HUES6 (cell line): ENCODE data around the gene CCDC127.

ENCODE experiments used
- H3K27ac ChIP-seq: 2 replicates; pipeline ENCODE4 v1.7.0; 2013; ENCODE audit warnings: low read depth, mild to moderate bottlenecking, low read length, inconsistent platforms
- H3K27me3 ChIP-seq: 2 replicates; pipeline ENCODE4 v1.6.1; 2013; ENCODE audit warnings: low read length; ENCODE audit not compliant: control insufficient read depth, insufficient read depth
- H3K36me3 ChIP-seq: 2 replicates; pipeline ENCODE4 v1.6.1; 2013; ENCODE audit warnings: low read length; ENCODE audit not compliant: control insufficient read depth, insufficient read depth
- H3K4me1 ChIP-seq: 2 replicates; pipeline ENCODE4 v1.6.1; 2013; ENCODE audit warnings: low read length; ENCODE audit not compliant: control insufficient read depth, insufficient read depth
- H3K4me3 ChIP-seq: 2 replicates; pipeline ENCODE4 v1.5.1; 2013; ENCODE audit warnings: low read depth, low read length
- H3K9ac ChIP-seq: one replicate; pipeline ENCODE4 v1.6.1; 2013; ENCODE audit warnings: mild to moderate bottlenecking, low read length
- H3K9me3 ChIP-seq: 2 replicates; pipeline ENCODE4 v1.6.1; 2013; ENCODE audit warnings: low read depth, low read length; ENCODE audit not compliant: control insufficient read depth, insufficient read depth

The CCDC127 gene

DNA sequence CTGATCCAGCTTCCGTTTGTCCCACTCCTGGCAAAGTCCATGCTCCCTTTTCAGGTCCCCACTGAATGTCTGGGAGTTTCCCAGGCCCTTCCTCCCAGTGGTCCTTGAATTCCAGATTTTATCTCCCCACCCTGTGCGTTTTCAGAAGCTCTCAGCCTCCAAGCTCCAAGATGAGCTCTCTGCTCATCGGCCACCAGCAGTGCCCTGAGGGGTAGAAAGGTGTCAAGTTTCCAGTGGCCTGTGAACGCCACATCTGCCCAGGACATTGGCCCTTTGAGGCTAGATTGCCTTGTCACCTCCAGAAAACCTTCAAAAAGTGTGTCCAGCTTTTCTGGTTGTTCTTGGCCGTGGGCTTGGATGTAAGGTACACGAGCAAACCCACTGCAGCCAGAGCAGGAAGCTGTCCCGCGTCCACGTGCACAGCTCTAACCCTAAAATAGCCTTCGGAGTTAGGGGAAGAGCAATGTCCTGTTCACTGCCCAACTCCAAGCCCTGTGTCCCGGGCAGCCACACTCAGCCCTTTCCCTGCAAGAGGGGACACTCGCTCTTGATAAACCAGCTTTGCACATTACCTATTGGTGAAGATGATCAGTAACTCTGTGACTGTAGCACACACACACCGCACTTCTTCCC lies 37.6 kb downstream of the CCDC127 start:
- H3K36me3 ChIP-seq, result peaks cover 15% of the 10 kb centered on the region; the same call in 1 of the 2 replicates
- no peak overlapping the region for H3K4me3 ChIP-seq
- no peaks in the 10 kb centered on the region for H3K27me3 ChIP-seq
- H3K4me1 ChIP-seq, result peaks cover 8% of the 10 kb centered on the region; the same call in 1 of the 2 replicates
- no peaks in the 10 kb centered on the region for H3K9me3 ChIP-seq
- H3K27ac ChIP-seq, result no peak overlapping the region
- no peak overlapping the region for H3K9ac ChIP-seq

DNA sequence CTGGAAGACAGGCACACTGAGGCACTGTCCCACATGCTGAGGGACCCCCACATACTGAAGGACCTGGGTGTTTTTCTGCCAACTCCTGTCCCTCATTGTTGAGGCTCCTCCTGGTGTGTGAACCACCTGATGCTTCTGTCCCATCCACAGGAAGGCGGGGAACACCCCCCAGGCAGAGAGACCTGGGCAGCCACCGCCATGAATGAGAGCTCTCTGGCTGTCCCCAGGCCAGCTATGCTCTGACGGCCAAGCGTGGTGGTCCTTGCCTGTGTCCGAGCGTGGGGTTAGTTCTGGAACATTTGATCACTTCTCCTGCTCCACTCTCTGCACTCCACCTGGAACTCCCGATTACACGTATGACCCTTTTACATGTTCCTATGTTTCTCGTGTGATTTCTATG lies 38.6 kb downstream of the CCDC127 start:
- H3K9me3 ChIP-seq, result no peaks in the 10 kb centered on the region
- no peak overlapping the region for H3K9ac ChIP-seq
- no peak overlapping the region for H3K4me3 ChIP-seq
- H3K27me3 ChIP-seq, result no peaks in the 10 kb centered on the region
- peaks cover 8% of the 10 kb centered on the region; the same call in 1 of the 2 replicates for H3K4me1 ChIP-seq
- no peak overlapping the region for H3K27ac ChIP-seq
- H3K36me3 ChIP-seq, result peaks cover 15% of the 10 kb centered on the region; the same call in 1 of the 2 replicates

DNA sequence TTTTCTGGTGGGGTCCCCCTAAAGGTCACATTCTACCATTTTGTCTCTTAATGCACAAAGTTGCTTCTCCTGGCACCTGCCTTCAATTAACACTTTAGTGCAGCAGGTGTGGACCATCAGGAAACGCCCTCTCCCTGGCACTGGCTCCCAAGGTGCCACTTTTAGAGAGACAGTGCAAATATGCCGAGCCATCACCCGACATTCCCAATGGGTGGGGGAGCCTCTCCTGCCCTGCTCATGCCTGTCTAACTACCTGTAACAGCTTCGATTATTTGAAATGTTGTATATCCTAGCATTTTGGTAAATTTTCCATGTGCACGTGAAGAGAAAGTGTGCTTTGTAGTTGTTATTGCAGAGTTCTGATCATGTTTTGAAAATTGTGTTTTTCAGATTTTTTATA lies 39.8 kb downstream of the CCDC127 start:
- Histone ChIP-seq H3K27ac (no peak overlapping the region), H3K27me3 (no peaks in the 10 kb centered on the region), H3K4me1 (peaks cover 8% of the 10 kb centered on the region; the same call in 1 of the 2 replicates), H3K4me3 (no peak overlapping the region), H3K36me3 (peaks cover 22% of the 10 kb centered on the region), H3K9me3 (no peaks in the 10 kb centered on the region), H3K9ac (no peak overlapping the region)

DNA sequence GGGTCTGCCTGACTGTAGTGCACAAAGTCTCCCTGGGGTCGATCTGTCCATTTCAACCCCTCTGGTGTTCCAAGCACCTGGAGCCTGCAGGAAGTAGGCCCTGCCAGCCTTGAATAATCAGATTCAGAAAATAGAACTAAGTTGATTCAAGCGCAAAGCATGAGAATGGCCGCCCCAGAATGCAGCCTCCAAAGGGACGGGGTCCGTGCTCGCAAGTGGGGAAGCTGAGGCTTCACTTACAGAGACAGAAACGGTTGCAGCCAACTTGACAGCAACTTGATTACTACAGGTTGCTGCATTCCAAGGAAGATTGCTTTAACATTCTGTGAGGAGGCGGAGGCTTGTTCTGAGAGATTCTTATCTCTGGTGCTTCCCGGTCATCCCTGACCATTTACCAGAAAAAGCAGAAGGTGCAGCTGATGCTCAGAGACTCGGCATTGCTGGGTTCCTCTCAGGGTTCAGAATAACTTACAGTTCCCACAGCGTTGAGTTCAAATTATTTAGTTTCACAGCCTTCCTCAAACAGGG lies 41.6 kb downstream of the CCDC127 start:
- no peak overlapping the region for H3K27ac ChIP-seq
- H3K36me3 ChIP-seq, result peaks cover 10% of the 10 kb centered on the region
- no peaks in the 10 kb centered on the region for H3K27me3 ChIP-seq
- no peaks in the 10 kb centered on the region for H3K9me3 ChIP-seq
- H3K9ac ChIP-seq, result no peak overlapping the region
- no peak overlapping the region for H3K4me3 ChIP-seq
- H3K4me1 ChIP-seq, result peaks cover 8% of the 10 kb centered on the region; the same call in 1 of the 2 replicates

DNA sequence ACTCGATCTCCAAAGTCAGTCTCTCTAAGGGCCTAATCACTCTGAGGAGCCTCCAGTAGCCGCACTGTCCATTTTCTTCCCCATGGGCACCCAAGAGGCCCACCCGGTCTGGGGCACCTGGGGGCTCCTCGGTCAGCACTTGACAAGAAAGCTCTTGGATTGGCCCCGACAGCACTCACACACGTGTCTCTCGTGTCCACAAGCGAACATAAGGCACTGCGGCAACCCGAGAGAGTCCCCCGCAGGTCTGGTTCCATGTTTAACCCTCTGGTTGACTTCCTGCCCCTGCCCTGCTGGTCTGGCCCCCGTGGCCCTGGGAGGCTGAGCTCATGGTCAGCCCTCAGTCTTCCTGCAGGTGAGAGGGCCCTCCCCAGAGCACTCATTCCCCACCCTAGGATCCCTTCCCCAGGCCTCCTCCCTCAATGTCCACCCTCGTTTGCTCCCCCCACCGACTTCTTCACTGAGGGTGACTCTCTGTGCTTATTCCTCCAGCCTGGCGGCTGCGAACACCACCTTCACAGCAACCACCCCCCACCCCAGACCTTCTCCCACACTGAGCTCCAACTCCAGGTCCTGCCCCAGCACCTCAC lies 43.0 kb downstream of the CCDC127 start:
- Histone ChIP-seq H3K4me3 (no peak overlapping the region), H3K4me1 (peaks cover under 1% of the 10 kb centered on the region; the same call in 1 of the 2 replicates), H3K27ac (no peak overlapping the region), H3K9ac (no peak overlapping the region), H3K9me3 (no peaks in the 10 kb centered on the region), H3K36me3 (peaks cover 10% of the 10 kb centered on the region), H3K27me3 (no peaks in the 10 kb centered on the region)

DNA sequence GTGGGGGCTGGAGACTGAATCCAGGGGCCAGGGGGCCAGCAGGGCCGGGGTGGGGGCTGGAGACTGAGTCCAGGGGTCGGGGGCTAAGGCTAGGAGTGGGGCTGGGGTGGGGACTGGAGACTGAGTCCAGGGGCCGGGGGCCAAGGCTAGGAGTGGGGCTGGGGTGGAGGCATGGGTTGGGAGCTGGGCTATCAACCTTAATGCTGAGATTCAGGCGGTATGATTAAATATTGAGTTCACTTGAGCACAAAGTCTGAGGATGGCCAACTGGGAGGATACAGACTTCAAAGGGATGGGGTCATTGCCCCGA lies 43.7 kb downstream of the CCDC127 start:
- no peaks in the 10 kb centered on the region for H3K27me3 ChIP-seq
- H3K27ac ChIP-seq, result no peak overlapping the region
- H3K4me1 ChIP-seq, result no peaks in the 10 kb centered on the region; the same call in 1 of the 2 replicates

DNA sequence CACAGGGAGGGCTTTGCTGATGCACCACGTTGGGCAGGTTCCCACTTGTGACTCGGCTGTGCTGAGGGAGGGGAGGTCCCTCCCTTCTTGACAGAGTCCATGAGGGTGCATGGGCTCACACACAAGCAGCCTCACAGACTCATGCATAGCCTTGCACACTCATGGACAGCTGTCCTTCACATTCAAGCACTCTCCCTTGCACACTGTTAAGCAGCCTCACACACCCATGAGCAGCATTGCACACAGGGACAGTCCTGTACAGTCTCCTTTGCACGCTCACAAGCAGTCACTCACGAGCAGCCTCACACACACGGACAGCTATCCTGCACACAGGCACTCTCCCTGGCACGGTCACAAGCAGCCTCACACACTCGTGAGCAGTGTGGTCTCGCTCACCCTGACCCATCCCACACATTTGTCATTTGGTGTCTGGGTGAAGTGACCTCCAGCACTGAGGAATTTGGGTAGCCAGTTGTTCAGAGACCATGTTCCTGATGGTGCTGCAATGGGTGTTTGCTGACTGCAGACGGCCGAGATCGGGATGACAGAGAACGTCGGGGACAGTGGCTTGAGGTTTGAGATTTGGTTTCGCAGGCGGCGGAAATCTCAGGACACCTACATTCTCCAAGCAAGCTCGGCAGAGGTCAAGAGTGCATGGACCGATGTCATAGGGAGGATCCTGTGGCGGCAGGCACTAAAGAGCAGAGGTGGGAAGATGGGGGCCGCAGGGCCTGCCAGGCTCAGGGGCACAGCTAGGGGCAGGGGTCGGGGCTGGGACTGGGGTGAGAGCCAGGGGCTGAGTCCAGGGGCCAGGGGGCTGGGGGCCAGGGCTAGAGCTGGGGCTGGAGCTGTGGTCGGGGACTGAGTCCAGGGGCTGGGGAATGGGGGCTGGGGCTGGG lies 44.3 kb downstream of the CCDC127 start:
- Histone ChIP-seq H3K4me1 (no peaks in the 10 kb centered on the region; the same call in 1 of the 2 replicates), H3K9ac (no peak overlapping the region), H3K27me3 (no peaks in the 10 kb centered on the region), H3K4me3 (no peak overlapping the region), H3K9me3 (no peaks in the 10 kb centered on the region), H3K36me3 (peaks cover 10% of the 10 kb centered on the region), H3K27ac (no peak overlapping the region)

More for the DNA sequence above, 43.7 kb downstream of the CCDC127 start:
- Histone ChIP-seq H3K9ac (no peak overlapping the region), H3K36me3 (peaks cover 10% of the 10 kb centered on the region), H3K4me3 (no peak overlapping the region), H3K9me3 (no peaks in the 10 kb centered on the region)

DNA sequence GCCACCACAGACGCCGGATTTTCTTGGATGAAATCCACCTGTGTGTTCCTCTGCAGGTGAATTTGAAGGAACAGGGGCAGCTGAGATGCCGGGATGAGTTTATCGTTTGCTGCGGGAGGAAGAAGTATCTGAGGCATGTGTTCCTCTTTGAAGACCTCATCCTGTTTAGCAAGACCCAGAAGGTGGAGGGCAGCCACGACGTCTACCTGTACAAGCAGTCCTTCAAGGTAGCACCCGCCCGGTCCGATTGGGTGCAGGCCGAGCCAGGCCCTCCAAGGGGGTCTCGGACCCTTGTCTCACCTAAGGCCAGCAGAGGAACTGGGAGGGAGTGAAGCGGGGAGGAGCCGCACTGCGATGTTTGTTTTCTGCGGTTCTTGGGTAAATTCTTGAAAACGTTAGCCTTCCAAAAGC lies 45.1 kb downstream of the CCDC127 start:
- Histone ChIP-seq H3K4me1 (no peaks in the 10 kb centered on the region; the same call in 1 of the 2 replicates), H3K4me3 (no peak overlapping the region), H3K9me3 (no peaks in the 10 kb centered on the region), H3K27ac (no peak overlapping the region), H3K9ac (no peak overlapping the region), H3K36me3 (peaks cover 10% of the 10 kb centered on the region), H3K27me3 (no peaks in the 10 kb centered on the region)

DNA sequence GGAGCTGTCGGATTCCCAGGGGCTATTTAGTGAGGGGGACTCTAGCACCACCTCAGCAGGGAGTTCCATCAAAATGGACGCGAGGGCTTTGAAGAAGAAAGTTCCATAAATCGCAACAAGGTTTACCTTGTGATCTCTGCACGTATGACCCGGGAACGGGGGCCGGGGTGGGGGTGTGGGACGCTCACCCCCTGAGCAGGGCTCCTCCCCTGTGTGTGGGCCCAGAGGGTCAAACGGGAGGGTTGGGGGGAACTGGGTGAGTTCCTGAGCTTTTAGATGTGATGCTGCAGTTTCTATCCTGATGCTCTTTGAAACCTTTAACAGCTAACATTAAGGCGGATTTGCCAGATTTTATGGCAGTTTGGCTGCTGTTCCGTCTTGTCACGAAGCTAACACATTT lies 45.5 kb downstream of the CCDC127 start:
- Histone ChIP-seq H3K27ac (no peak overlapping the region), H3K4me3 (no peak overlapping the region), H3K27me3 (no peaks in the 10 kb centered on the region), H3K36me3 (peaks cover 10% of the 10 kb centered on the region), H3K9ac (no peak overlapping the region), H3K9me3 (no peaks in the 10 kb centered on the region), H3K4me1 (no peaks in the 10 kb centered on the region; the same call in 1 of the 2 replicates)

DNA sequence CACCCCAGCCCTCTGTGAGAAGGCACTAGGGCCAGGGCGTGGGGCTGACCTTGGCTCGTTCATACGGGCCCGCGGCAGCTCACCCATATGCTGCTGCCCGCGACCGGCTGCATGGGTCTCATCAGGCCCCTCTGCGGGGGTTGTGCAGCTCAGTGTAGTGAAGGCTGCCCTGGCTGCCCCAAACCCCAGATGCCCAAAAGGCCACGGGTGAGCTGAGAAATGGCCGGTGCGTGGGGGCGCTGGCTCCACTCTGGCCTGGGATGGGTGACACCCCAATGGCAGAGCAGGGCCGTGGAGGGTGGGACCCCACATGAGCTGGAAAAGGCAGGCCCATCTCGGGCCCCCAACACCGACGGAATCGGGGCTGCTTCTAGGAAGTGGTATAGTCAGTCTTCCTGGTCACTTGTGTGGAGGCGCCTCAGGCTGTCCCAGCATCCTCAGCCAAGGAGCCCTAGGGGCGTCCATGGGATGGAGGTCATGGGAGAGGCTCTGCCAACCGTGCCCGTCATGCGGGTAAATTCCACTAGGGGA lies 46.1 kb downstream of the CCDC127 start:
- no peak overlapping the region for H3K9ac ChIP-seq
- H3K4me3 ChIP-seq, result no peak overlapping the region
- no peaks in the 10 kb centered on the region for H3K9me3 ChIP-seq
- H3K36me3 ChIP-seq, result peaks cover 10% of the 10 kb centered on the region
- H3K27ac ChIP-seq, result no peak overlapping the region
- H3K27me3 ChIP-seq, result no peaks in the 10 kb centered on the region
- no peaks in the 10 kb centered on the region; the same call in 1 of the 2 replicates for H3K4me1 ChIP-seq
